HepG2 (cell line): Measurements from ENCODE around the gene MBOAT7. TPM values are rescaled to one million over a fixed set of nuclear protein-coding genes. Genes with fewer than 3 reads are reported as not detected.
A peak's percentile ranks its signal among the peaks of the same experiment; 100 is the strongest.

Experiments
- AKAP8 ChIP-seq: sonication (generic); formaldehyde crosslinking; IDR thresholded peaks from 2 replicates; pipeline ENCODE4 v1.5.1; 2020; ENCODE audit warnings: mild to moderate bottlenecking, missing genetic modification reagents
- ARID2 ChIP-seq: sonication (generic); formaldehyde crosslinking; IDR thresholded peaks from 2 replicates; pipeline ENCODE4 v1.8.1; 2022; ENCODE audit warnings: mild to moderate bottlenecking, missing genetic modification reagents, borderline replicate concordance
- ATF2 ChIP-seq: sonication (generic); formaldehyde crosslinking; IDR thresholded peaks from 2 replicates; pipeline ENCODE4 v1.4.0; 2020; ENCODE audit warnings: missing genetic modification reagents
- ATM ChIP-seq: fragments of 450-650 bp; IDR thresholded peaks from 2 replicates; pipeline ENCODE4 v1.7.1; 2017; ENCODE audit warnings: mild to moderate bottlenecking, borderline replicate concordance
- DPF2 ChIP-seq: sonication (generic); formaldehyde crosslinking; IDR thresholded peaks from 2 replicates; pipeline ENCODE4 v1.4.0; 2020; ENCODE audit warnings: mild to moderate bottlenecking, low read depth, missing genetic modification reagents, borderline replicate concordance
- FOXA3 ChIP-seq: IDR thresholded peaks from 2 replicates; pipeline ENCODE4 v1.6.1; 2016; ENCODE audit warnings: missing genetic modification reagents, missing compliant biosample characterization
- HCFC1 ChIP-seq: fragments of 150-350 bp; IDR thresholded peaks from 2 replicates; pipeline ENCODE4 v1.6.1; 2014; ENCODE audit warnings: low read depth, low read length
- HDAC6 ChIP-seq: fragments of 200-600 bp; sonication (generic); IDR thresholded peaks from 2 replicates; pipeline ENCODE4 v1.7.0; 2017; ENCODE audit warnings: mild to moderate bottlenecking, antibody characterized with exemption, low read length, low read depth
- HES4 ChIP-seq: sonication (generic); formaldehyde crosslinking; IDR thresholded peaks from 2 replicates; pipeline ENCODE4 v1.9.0; 2021; ENCODE audit warnings: mild to moderate bottlenecking, missing genetic modification reagents, borderline replicate concordance
- HNRNPUL1 ChIP-seq: fragments of 200-400 bp; formaldehyde crosslinking; IDR thresholded peaks from 2 replicates; pipeline ENCODE4 v1.6.1; 2017; ENCODE audit warnings: low read depth, mild to moderate bottlenecking, low read length, moderate library complexity
- KLF6 ChIP-seq: IDR thresholded peaks from 2 replicates; pipeline ENCODE4 v1.8.0; 2016; ENCODE audit warnings: missing biosample characterization, missing genetic modification reagents
- KLF9 ChIP-seq: IDR thresholded peaks from 2 replicates; pipeline ENCODE4 v1.6.1; 2016; ENCODE audit warnings: low read depth
- MAFF ChIP-seq: IDR thresholded peaks from 2 replicates; pipeline ENCODE4 v1.6.1; 2011; ENCODE audit warnings: low read depth, low read length, improper control_type of control experiment
- MBNL3 ChIP-seq: fragments of 250-450 bp; sonication (Bioruptor Pico); conservative IDR thresholded peaks from 2 replicates; pipeline ENCODE4 v1.8.0; 2022; ENCODE audit warnings: mild to moderate bottlenecking, inconsistent platforms
- PAF1 ChIP-seq: IDR thresholded peaks from 2 replicates; pipeline ENCODE4 v1.6.1; 2016; ENCODE audit warnings: missing genetic modification reagents, missing compliant biosample characterization
- PLRG1 ChIP-seq: fragments of 450-650 bp; conservative IDR thresholded peaks from 2 replicates; pipeline ENCODE4 v1.6.1; 2016
- REPIN1 ChIP-seq: sonication (generic); formaldehyde crosslinking; IDR thresholded peaks from 2 replicates; pipeline ENCODE4 v1.8.0; 2022; ENCODE audit warnings: missing genetic modification reagents, low read depth, mild to moderate bottlenecking, borderline replicate concordance
- REXO4 ChIP-seq: sonication (generic); formaldehyde crosslinking; IDR thresholded peaks from 2 replicates; pipeline ENCODE4 v1.8.0; 2022; ENCODE audit warnings: missing genetic modification reagents, mild to moderate bottlenecking, borderline replicate concordance
- RXRA ChIP-seq: sonication (generic); formaldehyde crosslinking; IDR thresholded peaks from 2 replicates; pipeline ENCODE4 v1.5.1; 2020; ENCODE audit warnings: missing genetic modification reagents
- SOX13 ChIP-seq, 3 experiments: fragments of 450-650 bp in 1 of 3; sonication (generic) in 1 of 3; formaldehyde crosslinking in 1 of 3; IDR thresholded peaks in 2 of 3; conservative IDR thresholded peaks in 1 of 3; 2 replicates each; pipeline versions ENCODE4 v1.5.0 to v1.6.1; 2016 to 2020; ENCODE audit warnings: antibody characterized with exemption in 1 of 3, mild to moderate bottlenecking in 1 of 3, missing compliant biosample characterization in 1 of 3, missing genetic modification reagents in 1 of 3, moderate library complexity in 1 of 3
- YEATS2 ChIP-seq: sonication (generic); formaldehyde crosslinking; IDR thresholded peaks from 2 replicates; pipeline ENCODE4 v1.4.0; 2020; ENCODE audit warnings: missing genetic modification reagents, borderline replicate concordance
- ZKSCAN5 ChIP-seq: sonication (generic); formaldehyde crosslinking; IDR thresholded peaks from 2 replicates; pipeline ENCODE4 v1.5.1; 2020; ENCODE audit warnings: mild to moderate bottlenecking, missing genetic modification reagents
- ZMAT5 ChIP-seq: sonication (generic); formaldehyde crosslinking; IDR thresholded peaks from 2 replicates; pipeline ENCODE4 v1.5.0; 2020; ENCODE audit warnings: mild to moderate bottlenecking, low read depth, missing genetic modification reagents, borderline replicate concordance
- ZMYM3 ChIP-seq: sonication (generic); formaldehyde crosslinking; IDR thresholded peaks from 2 replicates; pipeline ENCODE4 v1.5.1; 2020; ENCODE audit warnings: mild to moderate bottlenecking, missing genetic modification reagents
- ZNF143 ChIP-seq: sonication (generic); formaldehyde crosslinking; IDR thresholded peaks from 2 replicates; pipeline ENCODE4 v1.4.0; 2020; ENCODE audit warnings: missing genetic modification reagents
- ZNF367 ChIP-seq: sonication (generic); formaldehyde crosslinking; IDR thresholded peaks from 2 replicates; pipeline ENCODE4 v1.4.0; 2020; ENCODE audit warnings: missing genetic modification reagents, borderline replicate concordance
- ZNF747 ChIP-seq: sonication (generic); formaldehyde crosslinking; IDR thresholded peaks from 2 replicates; pipeline ENCODE4 v1.8.1; 2023; ENCODE audit warnings: missing genetic modification reagents, mild to moderate bottlenecking, borderline replicate concordance
- ZNF768 ChIP-seq: sonication (generic); formaldehyde crosslinking; IDR thresholded peaks from 2 replicates; pipeline ENCODE4 v1.4.0; 2020; ENCODE audit warnings: missing genetic modification reagents
- ZNF788 ChIP-seq: sonication (generic); formaldehyde crosslinking; IDR thresholded peaks from 2 replicates; pipeline ENCODE4 v1.5.0; 2020; ENCODE audit warnings: mild to moderate bottlenecking, missing genetic modification reagents, borderline replicate concordance
- polyA plus RNA-seq, 8 experiments: library from polyadenylated mRNA; depleted of rRNA in 3 of 8; stranded (reverse) in 7 of 8; unstranded in 1 of 8; fragments of >200 nt; fragmentation: Illumina TruSeq in 4 of 8; extraction: Trizol in 4 of 8; gene quantifications; 2 replicates each; pipeline versions ENCODE4 v1.2.1 to v1.2.3, GENCODE V29; 2011 to 2016; ENCODE audit warnings: low read depth in 4 of 8, missing spikeins in 1 of 8, mixed read lengths in 1 of 8; ENCODE audit not compliant: insufficient read depth in 1 of 8
- total RNA-seq, 5 experiments: library from RNA; depleted of rRNA; stranded (reverse); fragments of >200 nt; fragmentation: Illumina TruSeq; extraction: Trizol; gene quantifications; 2 replicates each; pipeline ENCODE4 v1.2.3, GENCODE V29; 2016; ENCODE audit warnings: low read depth in 1 of 5

The MBOAT7 gene
- total and polyA plus RNA-seq, 2 of the 13 experiments (the other 11 are each of a cell fraction or from before 2014, with no cell fraction given) = 22.2 to 25.5 TPM

GRCh38 chr19:54159352-54160181, 29.8 kb downstream of the MBOAT7 start, which contains the start of gene LENG1 (continued):
- no peak for TF ChIP-seq SOX13 (IDR thresholded peaks at IDR 0.05)
- TF ChIP-seq SOX13 (CRISPR knock-in tag; conservative IDR thresholded peaks at IDR 0.05 in 1 of 2, IDR thresholded peaks at IDR 0.05 in 1 of 2) = peak in 1 of 2 experiments; percentile 7; a peak in 1 of 4 replicates
- TF ChIP-seq RXRA = no peak
- TF ChIP-seq ZNF143 = no peak; the same call in 1 of the 2 replicates
- peak; percentile 58; the same call in 1 of the 2 replicates for TF ChIP-seq KLF6 (CRISPR knock-in tag)
- TF ChIP-seq HDAC6 = no peak
- no peak for TF ChIP-seq ZKSCAN5 (CRISPR knock-in tag)
- TF ChIP-seq MBNL3 (CRISPR knock-in tag) = no peak
- TF ChIP-seq ZNF747 (CRISPR knock-in tag) = no peak
- TF ChIP-seq REPIN1 = peak; percentile 79; the same call in 1 of the 2 replicates
- TF ChIP-seq KLF9 (CRISPR knock-in tag) = no peak
- TF ChIP-seq DPF2 = no peak
- no peak for TF ChIP-seq ATM
- TF ChIP-seq PAF1 (CRISPR knock-in tag) = no peak
- no peak; the same call in 1 of the 2 replicates for TF ChIP-seq HES4 (CRISPR knock-in tag)
- TF ChIP-seq ZMAT5 (CRISPR knock-in tag) = no peak
- no peak for TF ChIP-seq AKAP8 (CRISPR knock-in tag)
- TF ChIP-seq ZNF768 (CRISPR knock-in tag) = peak; percentile 30; the same call in 1 of the 2 replicates
- TF ChIP-seq YEATS2 (CRISPR knock-in tag) = peak; percentile 74; the same call in 1 of the 2 replicates
- no peak for TF ChIP-seq ATF2 (CRISPR knock-in tag)
- TF ChIP-seq ZMYM3 (CRISPR knock-in tag) = no peak
- peak; percentile 45; the same call in 1 of the 2 replicates for TF ChIP-seq HCFC1
- no peak for TF ChIP-seq ARID2 (CRISPR knock-in tag)
- TF ChIP-seq ZNF788 (CRISPR knock-in tag) = peak; percentile 50
- no peak for TF ChIP-seq ZNF367 (CRISPR knock-in tag)
- TF ChIP-seq MAFF = peak; percentile 6; the same call in 1 of the 2 replicates
- no peak for TF ChIP-seq REXO4 (CRISPR knock-in tag)
- TF ChIP-seq FOXA3 = 0 out of 2 replicates have a peak, but pooled peaks have one; percentile 17
- no peak for TF ChIP-seq HNRNPUL1
- TF ChIP-seq PLRG1 = no peak
